Skeletal muscle tissue (tissue), 4 donors: ENCODE measurements around the gene TFAP2B. TPM values are rescaled to one million over a fixed set of nuclear protein-coding genes. Genes with fewer than 3 reads are reported as not detected.
A peak's percentile ranks its signal among the peaks of the same experiment; 100 is the strongest.

Experiments
- H3K27ac ChIP-seq: one replicate; pipeline ENCODE4 v1.7.0; 2013; ENCODE audit warnings: mild to moderate bottlenecking, low read depth, low read length, inconsistent platforms
- H3K27me3 ChIP-seq, 3 donors: one replicate each; pipeline ENCODE4 v1.7.0; 2013; ENCODE audit warnings: low read length in 3 of 3; ENCODE audit not compliant: control insufficient read depth in 3 of 3, insufficient read depth in 3 of 3
- H3K36me3 ChIP-seq, 3 donors: one replicate each; pipeline ENCODE4 v1.7.0; 2013; ENCODE audit warnings: low read length in 3 of 3; ENCODE audit not compliant: control insufficient read depth in 3 of 3, insufficient read depth in 3 of 3
- H3K4me1 ChIP-seq, 3 donors: one replicate each; pipeline ENCODE4 v1.7.0; 2013; ENCODE audit warnings: low read length in 3 of 3, mild to moderate bottlenecking in 3 of 3; ENCODE audit not compliant: control insufficient read depth in 3 of 3, insufficient read depth in 3 of 3
- H3K4me3 ChIP-seq, 3 donors: one replicate each; pipeline ENCODE4 v1.7.0; 2013; ENCODE audit warnings: low read length in 3 of 3
- H3K9ac ChIP-seq, 3 donors: one replicate each; pipeline ENCODE4 v1.7.0; 2013; ENCODE audit warnings: low read length in 3 of 3, mild to moderate bottlenecking in 3 of 3, moderate library complexity in 2 of 3, low read depth in 1 of 3
- H3K9me3 ChIP-seq, 3 donors: one replicate each; pipeline ENCODE4 v1.7.0; 2013; ENCODE audit warnings: low read length in 3 of 3; ENCODE audit not compliant: control insufficient read depth in 3 of 3
- total RNA-seq: library from RNA; depleted of rRNA; stranded (reverse); fragments of >200 nt; gene quantifications from one replicate; pipeline ENCODE4 v1.2.3, GENCODE V29; 2014
- donor health status: Osteomylitis.

TFAP2B gene
- total RNA-seq, 1 donor from 2014 or later: not detected

- peaks cover 36 to 66% (median 62%) of the 10 kb centered on the region in 3 donors for H3K27me3 ChIP-seq
- H3K9ac ChIP-seq: peak overlapping the region in 1 of 3 donors; percentile 33
- peaks cover 0 to 8% (median 6%) of the 10 kb centered on the region in 3 donors for H3K4me1 ChIP-seq
- peak overlapping the region; percentile 52 to 66 (median 56) for H3K4me3 ChIP-seq
- no peak overlapping the region for H3K27ac ChIP-seq
- no peaks in the 10 kb centered on the region for H3K9me3 ChIP-seq
- no peaks in the 10 kb centered on the region for H3K36me3 ChIP-seq
These were observed 2.5 kb upstream of the TFAP2B start for GRCh38 chr6:50816115-50816675.

GRCh38 chr6:50816947-50817645 lies 1.6 kb upstream of the TFAP2B start:
- H3K36me3 ChIP-seq: no peaks in the 10 kb centered on the region
- no peaks in the 10 kb centered on the region for H3K9me3 ChIP-seq
- H3K9ac ChIP-seq: no peak overlapping the region
- peaks cover 43 to 74% (median 70%) of the 10 kb centered on the region in 3 donors for H3K27me3 ChIP-seq
- no peak overlapping the region for H3K4me3 ChIP-seq
- H3K4me1 ChIP-seq: peaks cover 0 to 8% (median 6%) of the 10 kb centered on the region in 3 donors
- no peak overlapping the region for H3K27ac ChIP-seq

DNA sequence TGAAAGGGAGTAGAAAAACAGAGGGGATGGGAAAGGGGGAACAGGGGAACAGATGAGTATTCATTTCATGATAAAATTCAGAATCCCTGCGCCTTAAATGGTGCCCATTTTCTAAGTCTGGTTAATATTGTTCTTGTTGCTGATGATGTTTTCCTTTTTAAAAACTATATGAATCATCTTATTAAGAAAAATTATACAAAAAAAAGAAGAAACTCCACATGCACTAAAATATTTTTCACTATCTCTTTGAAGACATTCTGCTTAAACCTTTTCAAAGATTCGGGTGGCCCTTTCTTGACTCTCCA lies 1.1 kb upstream of the TFAP2B start:
- Histone ChIP-seq H3K4me3 (no peak overlapping the region), H3K27ac (no peak overlapping the region), H3K9me3 (no peaks in the 10 kb centered on the region), H3K27me3 (peaks cover 48 to 79% (median 74%) of the 10 kb centered on the region in 3 donors), H3K9ac (no peak overlapping the region), H3K36me3 (no peaks in the 10 kb centered on the region), H3K4me1 (peaks cover 0 to 8% (median 6%) of the 10 kb centered on the region in 3 donors)

GRCh38 chr6:50818020-50818419 lies 651 bp upstream of the TFAP2B start:
- Histone ChIP-seq H3K36me3 (no peaks in the 10 kb centered on the region), H3K9me3 (no peaks in the 10 kb centered on the region), H3K27ac (no peak overlapping the region), H3K27me3 (peaks cover 50 to 83% (median 78%) of the 10 kb centered on the region in 3 donors), H3K9ac (no peak overlapping the region), H3K4me3 (no peak overlapping the region), H3K4me1 (peaks cover 0 to 8% (median 6%) of the 10 kb centered on the region in 3 donors)

GRCh38 chr6:50819466-50819903 lies 814 bp downstream of the TFAP2B start:
- Histone ChIP-seq H3K27me3 (peaks cover 64 to 90% (median 83%) of the 10 kb centered on the region in 3 donors), H3K9me3 (no peaks in the 10 kb centered on the region), H3K4me1 (peaks cover 0 to 8% (median 6%) of the 10 kb centered on the region in 3 donors), H3K27ac (no peak overlapping the region), H3K36me3 (no peaks in the 10 kb centered on the region), H3K9ac (no peak overlapping the region), H3K4me3 (peak overlapping the region in 1 of 3 donors; percentile 31)

DNA sequence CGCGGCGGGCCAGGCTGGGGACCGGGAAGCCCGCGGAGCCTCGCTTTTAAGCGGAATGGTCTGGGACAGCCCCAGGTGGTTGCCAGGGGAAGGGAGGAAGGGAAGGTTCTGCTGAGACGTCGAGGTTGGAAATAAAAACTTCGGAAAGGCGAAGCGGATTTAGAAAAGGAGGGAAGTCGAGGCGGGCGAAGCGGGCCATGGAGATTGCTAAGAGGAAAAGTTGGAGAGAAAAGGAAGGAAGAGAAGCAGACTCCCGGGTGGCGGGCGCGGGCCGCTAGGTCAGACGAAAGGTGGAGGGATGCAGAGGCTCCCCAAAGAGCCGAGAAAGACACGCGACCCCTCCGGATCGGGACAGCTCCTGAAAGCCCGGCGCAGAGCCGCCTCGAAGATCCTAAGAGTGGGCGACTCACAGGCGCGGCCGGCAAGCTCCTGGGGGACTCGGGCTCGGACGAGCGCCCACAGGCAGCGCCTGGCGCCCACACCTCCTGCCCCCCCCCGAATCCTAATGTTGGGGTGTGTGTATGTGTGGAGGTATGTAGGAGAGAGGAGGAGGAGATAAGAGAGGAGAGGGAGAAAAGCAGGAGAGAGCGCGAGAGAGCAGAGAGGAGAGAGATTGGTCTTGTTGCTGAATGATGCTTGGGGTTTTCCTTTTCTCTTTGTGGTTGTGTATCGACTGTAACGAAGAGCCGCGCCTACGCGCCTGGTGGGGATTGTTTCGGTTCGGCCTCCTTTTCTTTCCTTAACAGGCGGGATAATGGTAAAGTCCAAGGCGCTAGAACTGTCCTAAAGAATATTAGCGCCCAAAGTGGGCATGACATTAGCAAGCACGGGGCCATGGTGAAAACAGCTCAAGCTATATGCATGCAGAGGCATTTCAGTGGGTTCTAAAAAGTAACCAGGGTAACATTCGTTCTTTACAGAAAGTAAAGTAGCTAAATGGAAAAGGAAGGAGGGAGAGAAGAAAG lies 1.5 kb downstream of the TFAP2B start:
- no peaks in the 10 kb centered on the region for H3K9me3 ChIP-seq
- H3K4me1 ChIP-seq: peaks cover 0 to 8% (median 6%) of the 10 kb centered on the region in 3 donors
- peak overlapping the region in 2 of 3 donors; percentile 31 to 43 for H3K4me3 ChIP-seq
- no peak overlapping the region for H3K9ac ChIP-seq
- no peak overlapping the region for H3K27ac ChIP-seq
- H3K27me3 ChIP-seq: peaks cover 70 to 90% (median 85%) of the 10 kb centered on the region in 3 donors
- no peaks in the 10 kb centered on the region for H3K36me3 ChIP-seq

DNA sequence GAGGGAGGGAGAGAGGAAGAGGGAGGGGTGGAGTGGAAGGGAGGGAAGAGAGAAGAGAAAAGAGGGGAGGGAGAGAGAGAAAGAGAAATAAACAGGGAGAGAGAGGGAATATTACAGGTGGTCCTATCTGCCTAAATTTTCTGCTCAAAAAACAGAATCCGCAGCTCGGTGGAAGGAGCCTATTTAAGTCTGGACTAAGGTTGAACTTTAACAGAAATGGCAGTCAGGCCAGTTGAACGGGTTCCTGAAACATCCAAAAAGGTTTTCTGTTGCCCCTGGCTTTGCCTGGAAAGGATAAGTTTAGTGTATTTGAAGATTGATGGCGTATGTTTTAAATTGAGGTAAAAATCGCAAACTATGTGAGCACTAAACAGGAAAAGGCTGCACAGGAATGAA lies 2.2 kb downstream of the TFAP2B start:
- peaks cover 0 to 8% (median 6%) of the 10 kb centered on the region in 3 donors for H3K4me1 ChIP-seq
- H3K9me3 ChIP-seq: no peaks in the 10 kb centered on the region
- no peak overlapping the region for H3K4me3 ChIP-seq
- H3K9ac ChIP-seq: no peak overlapping the region
- H3K27ac ChIP-seq: no peak overlapping the region
- peaks cover 77 to 90% (median 87%) of the 10 kb centered on the region in 3 donors for H3K27me3 ChIP-seq
- H3K36me3 ChIP-seq: no peaks in the 10 kb centered on the region

- no peak overlapping the region for H3K27ac ChIP-seq
- H3K27me3 ChIP-seq: peaks cover 84 to 95% (median 93%) of the 10 kb centered on the region in 3 donors
- H3K4me1 ChIP-seq: peaks cover 0 to 8% (median 6%) of the 10 kb centered on the region in 3 donors
- no peaks in the 10 kb centered on the region for H3K9me3 ChIP-seq
- H3K9ac ChIP-seq: no peak overlapping the region
- H3K4me3 ChIP-seq: no peak overlapping the region
- H3K36me3 ChIP-seq: no peaks in the 10 kb centered on the region
These were observed 2.9 kb downstream of the TFAP2B start for GRCh38 chr6:50821441-50822077.

DNA sequence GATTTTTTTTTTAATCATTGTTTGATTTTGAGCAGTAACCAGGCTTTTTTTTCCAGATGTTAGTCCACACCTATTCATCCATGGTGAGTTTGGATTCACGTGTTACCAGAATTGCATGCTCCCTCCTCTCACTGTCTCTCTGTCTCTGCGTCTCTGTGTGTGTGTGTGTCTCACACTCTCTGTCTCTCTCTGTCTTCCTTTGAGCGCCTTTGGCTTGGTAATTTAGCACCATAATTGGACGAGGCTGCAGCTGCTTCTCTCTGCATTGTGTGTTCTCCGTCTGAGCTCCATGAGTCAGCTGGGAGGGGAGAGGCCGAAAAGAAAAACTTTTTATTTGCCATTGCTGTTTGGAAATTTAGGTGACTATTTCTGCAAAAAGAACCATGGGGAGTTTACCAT lies 3.4 kb downstream of the TFAP2B start:
- Histone ChIP-seq H3K4me1 (peaks cover 0 to 8% (median 6%) of the 10 kb centered on the region in 3 donors), H3K9ac (no peak overlapping the region), H3K9me3 (no peaks in the 10 kb centered on the region), H3K4me3 (no peak overlapping the region), H3K27ac (no peak overlapping the region), H3K36me3 (no peaks in the 10 kb centered on the region), H3K27me3 (peaks cover 86 to 95% (median 93%) of the 10 kb centered on the region in 3 donors)
